Vagina (tissue), 2 donors: ENCODE data around the gene PROK2. TPM values are rescaled to one million over a fixed set of nuclear protein-coding genes. Genes with fewer than 3 reads are reported as not detected.

ENCODE experiments used
- DNase-seq, 2 donors: peaks; one replicate each; pipeline ENCODE4 v3.0.0-alpha.2; 2017; ENCODE audit errors: extremely low spot score in 2 of 2
- H3K27ac ChIP-seq: fragments of 200-600 bp; sonication (generic); one replicate; pipeline ENCODE4 v1.5.1; 2019
- H3K27me3 ChIP-seq: fragments of 200-600 bp; sonication (generic); one replicate; pipeline ENCODE4 v1.5.1; 2019
- H3K36me3 ChIP-seq, 2 donors: fragments of 200-600 bp; sonication (generic); one replicate each; pipeline ENCODE4 v1.5.1; 2017 to 2019
- H3K4me1 ChIP-seq: fragments of 200-600 bp; sonication (generic); one replicate; pipeline ENCODE4 v1.5.1; 2019
- H3K4me3 ChIP-seq, 2 donors: fragments of 200-600 bp; sonication (generic); 1 replicate in 1 of 2; 2 replicates in 1 of 2; pipeline ENCODE4 v1.5.1; 2016 to 2019
- H3K9me3 ChIP-seq: fragments of 200-600 bp; sonication (generic); one replicate; pipeline ENCODE4 v1.5.1; 2019
- POLR2A ChIP-seq, 2 donors: fragments of 450-650 bp; IDR thresholded peaks; one replicate each; pipeline ENCODE4 v1.6.1; 2017; ENCODE audit warnings: antibody characterized with exemption in 2 of 2, mild to moderate bottlenecking in 2 of 2, moderate library complexity in 2 of 2
- POLR2AphosphoS5 ChIP-seq, 2 donors: sonication (generic); formaldehyde crosslinking; IDR thresholded peaks; one replicate each; pipeline ENCODE4 v1.9.0; 2017; ENCODE audit warnings: antibody characterized with exemption in 2 of 2, mild to moderate bottlenecking in 2 of 2, low read depth in 1 of 2; ENCODE audit not compliant: insufficient read depth in 1 of 2
- intact Hi-C: fragments of 100-400 bp; cut with DNase I; formaldehyde crosslinking; loops from one replicate; pipeline ENCODE4 v1.15.1; 2023
- total RNA-seq: library from RNA; depleted of rRNA; stranded (reverse); fragments of >200 nt; gene quantifications from one replicate; pipeline ENCODE4 v1.2.3, GENCODE V29; 2016
- TF ChIP-seq, protein P1 (sequence below), 3 experiments: fragments of 450-650 bp in 2 of 3; fragments of 200-600 bp in 1 of 3; sonication (generic) in 1 of 3; IDR thresholded peaks; one replicate each; pipeline ENCODE4 v1.5.1; 2017 to 2019; ENCODE audit warnings: antibody characterized with exemption in 3 of 3, mild to moderate bottlenecking in 2 of 3, moderate library complexity in 2 of 3

PROK2 gene
- total RNA-seq, 1 donor from 2014 or later, result 0.74 TPM

DNA sequence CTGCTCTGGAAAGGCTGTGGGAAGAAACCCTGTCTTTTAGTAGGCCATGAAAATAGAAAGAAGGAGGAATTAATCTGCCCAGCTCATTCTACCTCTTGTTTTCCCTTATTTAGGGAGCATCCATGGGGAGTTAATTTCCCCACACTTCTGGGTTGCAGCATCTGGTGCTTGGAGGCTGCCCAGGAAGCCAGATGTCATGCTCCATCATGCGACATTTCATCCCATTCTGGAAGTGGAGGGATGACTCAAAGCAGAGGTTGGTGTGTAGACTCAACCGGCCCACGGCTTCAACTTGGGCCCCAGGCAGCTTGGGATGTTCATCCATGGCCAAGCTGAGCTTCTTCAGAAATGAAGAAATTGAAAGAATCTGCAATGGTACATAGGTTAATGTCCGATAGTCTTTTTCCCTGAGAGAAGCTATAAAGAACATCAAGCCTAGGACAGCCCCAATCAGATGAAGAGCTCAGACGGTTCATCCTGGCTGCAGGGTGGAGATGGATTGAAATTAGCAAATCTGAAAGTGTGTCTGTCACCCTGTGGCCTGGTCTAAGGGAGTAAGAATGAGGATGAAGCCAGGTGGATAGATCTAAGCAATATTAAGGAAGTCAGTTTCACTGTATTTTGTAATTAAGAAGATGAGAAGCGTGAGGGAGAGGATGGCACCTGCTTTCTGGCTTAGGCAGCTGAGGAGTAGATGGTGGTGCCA, 24.5 kb upstream of the PROK2 start:
- H3K27me3 ChIP-seq, result no peaks in the 10 kb centered on the region
- no peak for DNase-seq
- no peak overlapping the region for H3K4me3 ChIP-seq
- TF ChIP-seq, protein P1, sequence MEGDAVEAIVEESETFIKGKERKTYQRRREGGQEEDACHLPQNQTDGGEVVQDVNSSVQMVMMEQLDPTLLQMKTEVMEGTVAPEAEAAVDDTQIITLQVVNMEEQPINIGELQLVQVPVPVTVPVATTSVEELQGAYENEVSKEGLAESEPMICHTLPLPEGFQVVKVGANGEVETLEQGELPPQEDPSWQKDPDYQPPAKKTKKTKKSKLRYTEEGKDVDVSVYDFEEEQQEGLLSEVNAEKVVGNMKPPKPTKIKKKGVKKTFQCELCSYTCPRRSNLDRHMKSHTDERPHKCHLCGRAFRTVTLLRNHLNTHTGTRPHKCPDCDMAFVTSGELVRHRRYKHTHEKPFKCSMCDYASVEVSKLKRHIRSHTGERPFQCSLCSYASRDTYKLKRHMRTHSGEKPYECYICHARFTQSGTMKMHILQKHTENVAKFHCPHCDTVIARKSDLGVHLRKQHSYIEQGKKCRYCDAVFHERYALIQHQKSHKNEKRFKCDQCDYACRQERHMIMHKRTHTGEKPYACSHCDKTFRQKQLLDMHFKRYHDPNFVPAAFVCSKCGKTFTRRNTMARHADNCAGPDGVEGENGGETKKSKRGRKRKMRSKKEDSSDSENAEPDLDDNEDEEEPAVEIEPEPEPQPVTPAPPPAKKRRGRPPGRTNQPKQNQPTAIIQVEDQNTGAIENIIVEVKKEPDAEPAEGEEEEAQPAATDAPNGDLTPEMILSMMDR (IDR thresholded peaks at IDR 0.05), result no peak
- TF ChIP-seq POLR2AphosphoS5 (IDR thresholded peaks at IDR 0.05; ENCODE audit: insufficient read depth in 1 of 2, low read depth in 1 of 2) (no peak), POLR2A (IDR thresholded peaks at IDR 0.05) (no peak)
- no peaks in the 10 kb centered on the region for H3K9me3 ChIP-seq
- intact Hi-C loops, result no loop called here
- H3K4me1 ChIP-seq, result no peaks in the 10 kb centered on the region
- no peaks in the 10 kb centered on the region for H3K36me3 ChIP-seq
- no peak overlapping the region for H3K27ac ChIP-seq

DNA sequence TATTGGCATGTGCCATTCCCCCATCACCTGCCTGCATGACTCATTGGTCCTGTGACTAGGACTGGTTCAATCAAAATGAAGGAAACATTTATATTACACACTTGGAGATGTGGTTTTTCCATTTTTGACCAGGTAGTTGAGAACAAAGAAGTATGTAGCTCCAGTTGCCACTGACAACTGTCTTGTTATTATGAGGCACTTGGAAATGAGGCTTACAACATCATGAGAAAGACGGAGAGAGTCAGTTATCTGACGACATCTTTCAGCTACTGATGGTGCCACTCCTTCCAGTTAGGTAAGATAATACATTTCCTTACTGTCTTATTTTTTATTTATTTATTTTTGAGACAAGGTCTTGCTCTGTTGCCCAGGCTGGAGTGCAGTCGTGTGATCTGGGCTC, 21.8 kb upstream of the PROK2 start:
- no peak for DNase-seq
- no peak for TF ChIP-seq POLR2AphosphoS5 (IDR thresholded peaks at IDR 0.05; ENCODE audit: insufficient read depth in 1 of 2, low read depth in 1 of 2)
- TF ChIP-seq, protein P1 (IDR thresholded peaks at IDR 0.05), result no peak
- TF ChIP-seq POLR2A (IDR thresholded peaks at IDR 0.05), result no peak
- intact Hi-C loops, result no loop called here

GRCh38 chr3:71805691-71806090, 20.7 kb upstream of the PROK2 start:
- H3K4me1 ChIP-seq, result no peaks in the 10 kb centered on the region
- DNase-seq, result no peak
- intact Hi-C loops, result no loop called here
- no peaks in the 10 kb centered on the region for H3K36me3 ChIP-seq
- no peaks in the 10 kb centered on the region for H3K9me3 ChIP-seq
- no peaks in the 10 kb centered on the region for H3K27me3 ChIP-seq
- no peak overlapping the region for H3K4me3 ChIP-seq
- TF ChIP-seq POLR2A (IDR thresholded peaks at IDR 0.05) (no peak), POLR2AphosphoS5 (IDR thresholded peaks at IDR 0.05; ENCODE audit: insufficient read depth in 1 of 2, low read depth in 1 of 2) (no peak)
- TF ChIP-seq, protein P1 (IDR thresholded peaks at IDR 0.05), result no peak
- H3K27ac ChIP-seq, result no peak overlapping the region

More for the DNA sequence above, 21.8 kb upstream of the PROK2 start:
- H3K36me3 ChIP-seq, result no peaks in the 10 kb centered on the region
- H3K9me3 ChIP-seq, result no peaks in the 10 kb centered on the region
- no peaks in the 10 kb centered on the region for H3K4me1 ChIP-seq
- no peak overlapping the region for H3K4me3 ChIP-seq
- no peak overlapping the region for H3K27ac ChIP-seq
- H3K27me3 ChIP-seq, result no peaks in the 10 kb centered on the region

DNA sequence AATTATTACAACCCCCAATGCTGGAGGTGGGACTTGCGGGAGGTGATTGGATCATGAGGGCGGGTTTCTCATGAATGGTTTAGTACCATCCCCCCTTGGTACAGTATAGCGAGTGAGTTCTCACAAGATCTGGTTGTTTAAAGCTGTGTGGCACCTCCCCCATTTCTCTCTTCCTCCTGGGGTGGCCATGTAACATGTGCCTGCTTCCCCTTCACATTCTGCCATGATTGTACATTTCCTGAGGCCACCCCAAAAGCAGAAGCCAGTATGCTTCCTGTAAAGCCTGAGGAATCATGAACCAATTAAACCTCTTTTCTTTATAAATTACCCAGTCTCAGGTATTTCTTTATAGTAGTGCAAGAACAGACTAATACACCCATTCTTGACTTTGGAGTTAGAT, 20.3 kb upstream of the PROK2 start:
- intact Hi-C loops, result no loop called here
- no peak for TF ChIP-seq POLR2A (IDR thresholded peaks at IDR 0.05)
- TF ChIP-seq, protein P1 (IDR thresholded peaks at IDR 0.05), result no peak
- Histone ChIP-seq H3K4me3 (no peak overlapping the region), H3K36me3 (no peaks in the 10 kb centered on the region), H3K4me1 (no peaks in the 10 kb centered on the region), H3K9me3 (no peaks in the 10 kb centered on the region), H3K27ac (no peak overlapping the region), H3K27me3 (no peaks in the 10 kb centered on the region)
- DNase-seq, result no peak

GRCh38 chr3:71803248-71803647, 18.3 kb upstream of the PROK2 start:
- Histone ChIP-seq H3K9me3 (no peaks in the 10 kb centered on the region), H3K27me3 (no peaks in the 10 kb centered on the region), H3K36me3 (no peaks in the 10 kb centered on the region), H3K27ac (no peak overlapping the region), H3K4me3 (no peak overlapping the region), H3K4me1 (no peaks in the 10 kb centered on the region)
- no peak for DNase-seq
- TF ChIP-seq POLR2AphosphoS5 (IDR thresholded peaks at IDR 0.05; ENCODE audit: insufficient read depth in 1 of 2, low read depth in 1 of 2), result no peak
- TF ChIP-seq, protein P1 (IDR thresholded peaks at IDR 0.05), result no peak
- no peak for TF ChIP-seq POLR2A (IDR thresholded peaks at IDR 0.05)
- intact Hi-C loops, result no loop called here
